GM12878 (cell line): ENCODE results near the gene DOCK9.

Experiments used
- DPF2 ChIP-seq: fragments of 450-650 bp; IDR thresholded peaks from 2 replicates; pipeline ENCODE4 v1.6.1; 2017; ENCODE audit warnings: mild to moderate bottlenecking
- EZH2 ChIP-seq: IDR thresholded peaks from 2 replicates; pipeline ENCODE4 v1.6.1; 2012; ENCODE audit warnings: low read depth, mild to moderate bottlenecking, control low read depth, inconsistent platforms, low read length, borderline replicate concordance; ENCODE audit not compliant: control insufficient read depth
- GABPA ChIP-seq: IDR thresholded peaks from 2 replicates; pipeline ENCODE4 v1.6.1; 2014; ENCODE audit warnings: antibody characterized with exemption, low read depth, mild to moderate bottlenecking, inconsistent platforms
- MTA3 ChIP-seq: IDR thresholded peaks from 2 replicates; pipeline ENCODE4 v1.6.1; 2012; ENCODE audit warnings: low read length, inconsistent platforms, borderline replicate concordance
- NFYA ChIP-seq: IDR thresholded peaks from 2 replicates; pipeline ENCODE4 v1.6.1; 2011; ENCODE audit warnings: low read depth, mild to moderate bottlenecking, low read length, improper control_type of control experiment, borderline replicate concordance
- POLR2A ChIP-seq: IDR thresholded peaks from 2 replicates; pipeline ENCODE4 v1.6.1; 2011; ENCODE audit warnings: low read depth, mild to moderate bottlenecking, low read length
- REST ChIP-seq: IDR thresholded peaks from 2 replicates; pipeline ENCODE4 v1.6.1; 2012; ENCODE audit warnings: mild to moderate bottlenecking, low read depth, low read length
- SUZ12 ChIP-seq: fragments of 200-600 bp; sonication (generic); IDR thresholded peaks from one replicate; pipeline ENCODE4 v1.6.1; 2018; ENCODE audit warnings: antibody characterized with exemption, mild to moderate bottlenecking; ENCODE audit not compliant: unreplicated experiment
- ZBTB33 ChIP-seq: fragments of 450-650 bp; IDR thresholded peaks from 2 replicates; pipeline ENCODE4 v1.6.1; 2017; ENCODE audit warnings: mild to moderate bottlenecking
- TF ChIP-seq, protein P1 (sequence below): IDR thresholded peaks from 2 replicates; pipeline ENCODE4 v1.6.1; 2011; ENCODE audit warnings: borderline replicate concordance, low read depth, mild to moderate bottlenecking, moderate library complexity, low read length; ENCODE audit not compliant: insufficient read depth, poor library complexity, severe bottlenecking

DNA sequence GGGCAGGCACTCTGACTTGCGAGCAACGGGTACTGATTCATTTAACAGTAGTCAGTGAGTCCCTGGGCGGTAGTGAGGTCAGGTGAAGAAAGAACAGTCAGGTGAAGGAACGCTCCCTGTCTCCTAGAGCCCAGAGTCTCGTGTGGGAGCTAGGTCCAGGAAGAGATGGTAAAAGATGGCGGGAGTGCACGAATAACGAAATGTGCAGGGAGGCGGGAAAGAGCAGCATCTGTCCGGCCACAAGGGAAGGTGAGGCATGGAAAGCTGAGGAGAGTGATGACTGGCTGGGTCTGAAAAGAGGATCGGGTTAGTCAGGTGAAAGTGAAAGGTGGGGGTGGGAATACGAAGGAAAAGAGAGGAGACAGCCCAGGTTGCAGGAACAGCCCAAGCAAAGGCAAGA, 161.5 kb downstream of the DOCK9 start:
- TF ChIP-seq, protein P1, sequence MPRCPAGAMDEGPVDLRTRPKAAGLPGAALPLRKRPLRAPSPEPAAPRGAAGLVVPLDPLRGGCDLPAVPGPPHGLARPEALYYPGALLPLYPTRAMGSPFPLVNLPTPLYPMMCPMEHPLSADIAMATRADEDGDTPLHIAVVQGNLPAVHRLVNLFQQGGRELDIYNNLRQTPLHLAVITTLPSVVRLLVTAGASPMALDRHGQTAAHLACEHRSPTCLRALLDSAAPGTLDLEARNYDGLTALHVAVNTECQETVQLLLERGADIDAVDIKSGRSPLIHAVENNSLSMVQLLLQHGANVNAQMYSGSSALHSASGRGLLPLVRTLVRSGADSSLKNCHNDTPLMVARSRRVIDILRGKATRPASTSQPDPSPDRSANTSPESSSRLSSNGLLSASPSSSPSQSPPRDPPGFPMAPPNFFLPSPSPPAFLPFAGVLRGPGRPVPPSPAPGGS: no peak
- TF ChIP-seq SUZ12: no peak
- no peak for TF ChIP-seq NFYA
- no peak for TF ChIP-seq ZBTB33
- TF ChIP-seq EZH2: no peak
- TF ChIP-seq REST: no peak
- no peak for TF ChIP-seq POLR2A
- TF ChIP-seq GABPA: no peak
- TF ChIP-seq DPF2: no peak
- TF ChIP-seq MTA3: no peak
